GM21423 (cell line): ENCODE measurements around the gene PCGF1.

Source experiments
- ATAC-seq: cut with Tn5 transposase; IDR thresholded peaks from one replicate; pipeline ENCODE4 v1.9.1; 2021; ENCODE audit warnings: mild to moderate bottlenecking, moderate library complexity; ENCODE audit not compliant: unreplicated experiment

Gene PCGF1

DNA sequence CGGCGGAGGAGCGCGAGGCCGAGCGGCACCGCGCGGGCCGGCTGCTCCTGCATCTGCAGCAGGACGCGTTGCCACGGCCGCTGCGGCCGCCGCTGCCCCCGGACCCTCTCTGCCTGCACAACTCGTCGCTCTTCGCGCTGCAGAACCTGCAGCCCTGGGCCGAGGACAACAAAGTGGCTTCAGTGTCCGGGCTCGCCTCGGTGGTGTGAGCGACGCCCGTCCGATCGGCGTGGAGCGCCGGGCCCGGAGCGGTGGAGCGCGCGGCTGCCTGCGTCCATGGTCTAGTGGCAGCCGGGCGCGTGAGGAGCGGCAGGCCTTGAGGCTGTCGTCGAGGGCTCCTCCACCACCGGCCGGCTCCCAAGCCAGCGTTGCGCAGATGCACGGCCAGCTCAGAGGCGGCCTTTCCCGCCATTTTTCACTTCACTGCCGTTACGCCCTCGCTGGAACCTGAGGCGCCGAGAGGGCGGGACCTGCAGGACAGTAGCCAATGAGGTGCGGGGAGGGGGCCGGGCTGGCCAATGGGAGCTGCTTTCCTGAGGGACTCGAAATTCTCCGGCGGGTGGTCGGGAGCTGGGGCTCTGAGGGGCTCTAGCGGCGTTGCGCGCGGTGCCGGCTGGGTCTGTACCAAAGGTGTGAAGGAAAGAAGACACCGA is 8.6 kb upstream of the PCGF1 start:
- ATAC-seq: peak; percentile 63

DNA sequence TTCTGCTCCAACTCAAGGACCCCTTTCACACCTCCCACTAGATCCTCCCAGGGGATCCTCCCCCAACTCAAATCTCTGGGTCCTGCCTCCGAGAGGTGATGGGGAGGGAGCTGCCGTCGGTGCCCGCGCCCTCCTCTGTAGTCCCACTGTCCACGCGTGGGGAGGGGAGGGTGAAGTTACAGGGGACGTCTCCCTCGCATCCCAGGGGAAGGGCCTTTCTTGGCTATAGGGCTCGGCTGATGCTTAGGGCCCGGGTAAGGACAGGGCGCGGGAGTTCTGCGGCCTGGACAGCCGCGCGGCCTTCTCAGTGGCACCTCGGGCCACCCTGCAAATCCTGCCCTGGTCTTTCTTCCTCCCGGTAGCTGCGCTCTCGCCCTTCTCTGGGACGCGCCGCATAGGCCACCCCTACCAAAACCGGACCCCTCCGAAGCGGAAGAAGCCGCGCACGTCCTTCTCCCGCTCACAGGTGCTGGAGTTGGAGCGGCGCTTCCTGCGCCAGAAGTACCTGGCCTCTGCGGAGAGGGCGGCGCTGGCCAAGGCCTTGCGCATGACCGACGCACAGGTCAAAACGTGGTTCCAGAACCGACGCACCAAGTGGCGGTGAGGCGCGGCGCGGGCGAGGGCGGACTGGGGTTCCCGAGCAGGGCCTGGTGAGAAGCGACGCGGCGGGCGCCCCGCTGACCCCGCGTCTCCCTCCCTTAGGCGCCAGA is 7.9 kb upstream of the PCGF1 start:
- no peak for ATAC-seq

DNA sequence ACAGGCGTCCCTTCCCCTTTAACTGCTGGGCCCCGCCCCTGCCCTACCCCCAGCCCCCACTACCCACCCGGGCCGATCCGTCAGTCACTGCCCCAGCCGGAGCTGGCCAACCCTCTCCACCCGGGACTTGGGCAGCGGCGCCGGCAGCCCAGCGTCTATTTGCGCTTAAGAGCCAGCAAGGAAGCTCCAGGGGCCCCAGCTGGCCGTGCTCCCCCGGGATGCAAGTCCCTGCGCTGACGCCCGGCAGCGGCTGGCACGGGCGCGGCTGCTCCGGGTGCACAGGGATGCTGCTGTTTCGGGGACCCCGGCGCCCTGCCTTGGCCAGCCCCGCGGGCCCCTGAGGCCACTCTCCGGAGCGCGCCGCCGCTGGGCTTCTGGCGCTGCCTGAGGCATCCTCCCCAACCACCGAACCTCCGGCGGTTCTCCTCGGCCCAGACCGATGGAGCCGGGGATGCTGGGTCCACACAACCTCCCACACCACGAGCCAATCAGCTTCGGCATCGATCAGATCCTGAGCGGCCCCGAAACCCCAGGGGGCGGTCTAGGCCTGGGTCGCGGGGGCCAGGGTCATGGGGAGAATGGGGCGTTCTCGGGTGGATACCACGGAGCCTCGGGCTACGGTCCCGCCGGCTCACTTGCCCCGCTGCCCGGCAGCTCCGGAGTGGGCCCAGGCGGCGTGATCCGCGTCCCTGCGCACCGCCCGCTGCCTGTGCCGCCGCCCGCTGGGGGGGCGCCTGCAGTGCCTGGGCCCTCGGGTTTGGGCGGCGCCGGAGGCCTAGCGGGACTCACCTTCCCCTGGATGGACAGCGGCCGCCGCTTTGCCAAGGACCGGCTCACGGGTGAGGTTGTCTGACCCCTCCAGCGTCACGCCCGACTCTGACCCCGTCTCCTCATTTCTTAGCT is 7.1 kb upstream of the PCGF1 start, which contains the start of gene TLX2:
Gene TLX2 (plus strand): TSS at position 83 of the 903 bp plus-strand sequence. CDS start 357 bp downstream, at position 440.
- no peak for ATAC-seq

DNA sequence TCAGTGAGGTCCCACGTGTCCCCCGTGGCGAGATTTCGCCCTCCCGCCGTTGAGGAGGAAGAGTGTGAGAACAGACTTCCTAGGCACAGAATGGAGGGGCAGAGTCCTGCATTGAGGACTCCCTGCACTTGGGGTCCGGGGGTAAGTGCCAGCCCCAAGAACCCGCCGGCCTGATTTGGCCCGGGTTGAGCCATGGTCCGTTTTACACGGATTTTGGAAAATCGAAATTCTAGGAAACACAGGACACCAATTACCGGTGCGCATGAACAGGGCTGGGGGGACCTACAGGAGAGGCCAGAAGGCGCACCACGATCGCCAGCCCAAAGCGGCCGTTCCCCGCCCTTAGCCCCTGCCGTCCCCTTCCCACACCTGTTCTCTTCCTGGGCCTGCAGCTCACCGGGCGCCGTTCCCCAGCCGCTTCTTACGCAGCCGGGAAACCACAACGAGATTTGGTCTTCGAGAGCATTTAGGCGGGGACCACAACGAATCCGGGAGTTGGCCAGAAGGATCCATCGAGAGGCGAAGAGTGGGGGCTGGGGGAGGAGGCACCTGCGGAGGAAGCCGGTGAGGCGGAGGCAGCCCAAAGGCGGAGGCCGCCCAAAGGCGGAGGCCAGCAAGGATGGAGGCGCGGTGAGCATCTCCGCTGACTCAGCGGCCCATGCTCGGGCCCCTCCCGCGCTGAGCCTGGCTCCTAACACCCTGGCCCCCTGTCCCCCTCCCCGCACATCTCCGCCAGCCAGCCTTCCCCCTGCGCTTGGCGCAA is 6.3 kb upstream of the PCGF1 start:
- ATAC-seq: no peak

DNA sequence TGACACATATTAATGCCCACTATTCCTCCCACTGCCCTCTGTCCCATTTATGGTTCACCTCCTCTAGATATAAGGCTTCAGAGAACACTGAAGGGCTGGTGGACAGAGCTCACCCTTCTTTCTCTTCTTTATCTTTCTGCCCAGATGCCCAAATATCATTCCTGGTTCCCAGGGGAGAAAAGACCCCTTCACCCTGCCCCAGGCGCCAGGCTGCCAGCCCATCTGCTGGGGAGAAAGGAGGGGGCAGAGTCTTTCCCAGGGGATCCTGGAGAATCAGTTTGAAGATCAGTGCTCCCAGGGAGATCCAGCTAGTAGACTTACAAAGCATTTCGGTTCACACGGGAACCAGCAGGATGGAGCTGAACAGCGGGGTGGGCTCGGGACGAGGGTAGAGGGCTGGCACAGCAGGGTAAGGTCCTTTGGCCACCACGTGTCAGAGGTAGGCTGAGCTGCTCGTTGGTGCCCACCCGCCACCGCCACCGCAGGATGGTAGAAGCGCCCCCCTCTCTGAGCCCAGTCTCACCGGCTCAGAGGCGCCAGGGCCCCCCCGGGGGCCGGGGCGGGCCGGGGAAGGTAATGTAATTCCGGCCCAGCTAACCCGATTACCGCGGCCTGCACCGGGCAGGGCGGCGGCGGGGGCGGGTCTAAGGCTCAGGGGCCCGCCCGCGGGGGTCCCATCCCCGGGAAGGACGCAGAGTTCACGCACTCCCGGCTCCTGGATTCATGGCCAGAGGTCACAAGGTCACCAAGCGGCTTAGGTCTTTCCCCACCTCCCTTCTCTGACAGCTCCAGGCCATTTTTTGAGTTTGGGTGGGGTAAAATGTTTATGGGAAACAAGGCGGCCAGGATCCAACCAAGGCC is 5.5 kb upstream of the PCGF1 start:
- ATAC-seq: no peak

DNA sequence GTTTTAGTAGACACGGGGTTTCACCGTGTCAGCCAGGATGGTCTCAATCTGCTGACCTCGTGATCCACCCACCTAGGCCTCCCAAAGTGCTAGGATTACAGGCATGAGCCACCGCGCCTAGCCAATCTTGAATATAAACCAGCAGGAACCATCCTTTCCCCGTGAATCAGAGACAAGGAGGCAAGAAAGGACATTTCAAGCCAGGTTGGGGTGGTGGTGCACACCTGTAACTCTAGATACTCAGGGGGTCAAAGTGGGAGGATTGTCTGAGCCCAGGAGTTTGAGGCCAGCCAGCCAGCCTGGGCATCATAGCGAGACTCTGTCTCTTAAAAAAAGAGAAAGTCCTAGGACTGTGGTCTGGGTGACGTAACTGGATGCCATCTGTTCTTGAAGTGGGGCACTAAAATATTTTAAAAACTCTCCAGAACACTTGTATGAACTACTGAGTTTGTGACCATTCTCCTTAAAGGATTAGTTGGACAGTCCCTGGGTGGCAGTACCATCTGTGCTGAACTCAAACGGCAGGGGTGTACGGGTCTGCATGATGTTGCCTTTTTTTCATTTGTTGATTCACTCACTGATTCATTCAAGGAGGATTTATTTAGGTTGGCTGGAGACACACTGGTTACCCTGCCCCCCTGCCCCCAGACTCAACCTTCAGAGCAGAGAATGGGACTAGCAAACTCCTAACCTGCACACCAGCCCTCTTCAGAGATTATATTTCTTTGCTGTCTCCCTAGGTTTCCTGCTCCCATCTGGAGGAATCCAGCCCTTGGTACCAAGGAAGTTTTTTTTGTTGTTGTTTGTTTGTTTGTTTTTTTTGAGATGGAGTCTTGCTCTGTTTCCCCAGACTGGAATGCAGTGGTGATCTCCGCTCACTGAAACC is 3.9 kb upstream of the PCGF1 start:
- no peak for ATAC-seq

DNA sequence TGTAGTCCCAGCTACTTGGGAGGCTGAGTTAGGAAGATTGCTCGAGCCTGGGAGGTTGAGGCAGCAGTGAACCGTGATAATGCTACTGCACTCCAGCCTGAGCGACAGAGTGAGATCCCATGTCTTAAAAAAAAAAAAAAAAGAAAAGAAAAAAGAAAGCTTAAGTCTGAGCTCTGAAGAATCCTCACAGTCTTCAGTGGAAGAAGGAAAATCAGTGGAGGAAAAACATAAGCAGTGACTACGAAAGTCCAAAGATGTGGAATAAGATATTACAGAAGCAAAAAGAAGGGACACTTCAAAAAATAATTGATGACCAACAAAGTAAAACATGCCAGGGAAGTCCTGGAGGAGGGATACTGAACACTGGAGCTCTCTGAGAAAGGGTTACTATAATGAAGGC is 2.8 kb upstream of the PCGF1 start:
- ATAC-seq: no peak

DNA sequence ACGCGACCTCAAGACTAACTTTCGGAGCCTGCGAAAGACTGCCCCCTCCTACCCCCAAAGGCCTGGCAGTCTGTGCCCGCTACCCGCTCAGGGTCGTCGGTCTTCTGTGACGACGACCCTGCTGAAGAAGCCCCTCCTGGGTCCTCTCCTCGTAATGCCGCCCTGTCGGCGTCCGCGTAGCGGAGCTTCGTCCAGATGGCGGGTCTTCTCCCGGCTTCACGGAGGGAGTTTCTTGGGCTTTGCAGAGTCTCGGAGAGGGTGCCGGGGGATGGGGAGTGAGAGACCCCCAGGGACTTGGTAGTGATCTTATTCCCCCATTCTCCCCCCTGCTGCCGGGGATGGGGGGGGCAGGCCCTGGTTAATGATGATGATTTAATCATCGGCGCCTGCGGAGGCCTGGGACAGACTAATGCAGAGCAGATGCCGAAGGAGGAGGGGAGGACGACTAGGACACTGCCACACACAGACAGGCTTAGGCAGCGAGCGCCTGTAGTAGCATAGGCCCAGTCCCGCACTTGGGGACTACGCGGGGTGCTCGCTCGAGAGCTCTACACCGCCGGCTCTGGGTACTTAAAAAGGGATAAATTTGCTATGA is 528 bp upstream of the PCGF1 start:
- ATAC-seq: peak; percentile 8

DNA sequence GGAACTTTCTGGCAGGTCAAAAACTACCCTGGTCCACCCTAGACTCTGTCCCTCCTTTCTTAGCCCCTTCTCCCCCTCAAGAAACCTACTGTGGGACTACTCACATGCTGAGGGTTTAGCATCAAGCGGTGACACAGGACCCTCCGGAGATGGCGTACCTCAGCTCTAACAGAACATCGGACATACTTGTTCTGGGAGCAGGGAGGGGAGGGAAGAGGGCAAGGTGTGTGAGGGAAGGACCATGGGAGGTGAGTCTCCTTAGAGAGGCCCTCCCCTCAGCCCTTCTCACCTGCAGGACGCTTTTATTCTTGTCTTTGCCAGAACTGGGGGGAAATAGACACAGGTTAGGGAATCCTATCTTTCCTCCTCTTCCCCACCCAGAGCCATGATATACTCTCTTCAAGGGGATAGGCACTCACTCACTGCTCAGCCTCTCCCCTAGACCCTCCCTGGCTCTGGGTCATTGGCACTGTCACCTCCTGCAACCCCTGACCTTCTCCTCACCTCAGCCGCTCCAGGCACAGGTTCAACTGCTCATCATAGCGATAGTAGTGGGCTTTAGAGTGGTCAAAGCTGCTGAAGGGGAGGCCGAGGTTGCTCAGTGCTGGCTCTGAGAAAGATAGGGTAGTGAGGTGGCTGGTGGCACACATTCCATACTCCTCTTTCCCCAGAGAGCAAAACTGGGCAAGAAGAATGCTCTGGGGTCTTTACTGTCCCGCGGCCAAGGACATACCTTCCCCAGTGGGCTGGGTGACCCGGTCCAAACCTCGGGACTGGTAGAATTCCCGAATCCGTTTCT is 1.8 kb downstream of the PCGF1 start:
- no peak for ATAC-seq

DNA sequence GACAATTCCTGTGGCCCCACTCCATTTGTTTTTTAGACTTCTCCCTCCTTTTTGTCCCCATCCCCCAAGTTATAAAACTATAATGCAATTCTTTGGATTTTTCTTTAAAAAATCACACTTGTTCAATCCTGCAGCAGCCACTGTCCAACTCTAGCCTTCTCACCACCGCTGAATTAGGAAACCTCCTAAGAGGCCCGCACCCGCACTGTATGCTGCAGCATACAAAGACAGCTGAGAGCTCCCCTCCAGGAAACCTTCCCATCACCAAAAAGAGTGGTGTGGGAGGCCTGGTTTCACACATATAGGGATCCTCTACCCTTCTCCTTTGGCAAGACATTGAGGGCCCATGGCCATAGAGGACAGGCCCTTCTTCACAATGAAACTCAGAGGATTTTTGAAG is 2.9 kb downstream of the PCGF1 start:
- no peak for ATAC-seq

DNA sequence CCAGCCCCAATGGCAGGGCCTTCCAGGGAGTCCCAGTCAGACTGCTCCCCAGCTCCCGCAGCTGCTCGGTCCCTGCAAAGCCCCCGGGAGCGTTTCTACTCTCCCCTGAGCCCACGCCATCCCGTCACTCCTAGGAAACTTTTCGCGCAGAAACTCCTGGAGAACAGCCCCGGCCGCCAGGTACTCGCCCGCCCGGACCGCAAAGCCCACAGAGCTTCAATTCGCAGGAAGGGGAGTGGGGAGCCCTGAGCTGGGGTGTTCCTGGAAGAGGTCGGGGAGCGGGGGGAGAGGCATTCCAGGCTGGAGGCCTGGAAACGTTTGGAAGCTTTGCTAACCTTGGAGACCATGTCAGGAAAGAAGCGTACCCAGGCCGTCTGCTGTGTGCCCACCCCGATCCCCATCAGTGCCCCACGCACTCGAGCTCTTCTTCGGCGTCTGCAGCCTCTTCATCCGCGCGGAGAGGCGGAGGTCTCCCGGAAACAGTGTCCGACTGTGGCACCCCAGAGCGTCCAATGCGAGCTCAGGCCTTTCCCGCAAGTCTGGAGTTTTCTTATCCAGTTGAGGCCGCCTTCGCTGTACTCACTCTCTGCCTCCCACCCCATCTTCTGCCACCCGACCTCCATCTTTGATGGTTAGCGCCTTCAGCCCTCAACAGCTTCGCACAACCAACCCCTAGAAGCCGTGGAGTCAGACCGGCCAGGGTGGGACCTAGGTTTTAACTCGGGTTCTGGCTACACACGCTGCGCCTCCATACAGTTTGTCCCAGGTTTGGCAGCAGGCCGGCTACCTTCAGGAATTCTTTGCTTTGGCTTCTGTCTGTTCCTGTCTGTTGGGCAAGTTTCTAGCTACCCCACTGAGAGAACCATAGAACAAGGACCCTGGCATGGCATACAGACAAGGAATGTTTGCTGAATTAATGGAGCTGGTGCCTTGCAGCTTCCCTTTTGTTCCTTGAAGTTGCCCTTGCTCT is 3.7 kb downstream of the PCGF1 start:
- ATAC-seq: no peak

DNA sequence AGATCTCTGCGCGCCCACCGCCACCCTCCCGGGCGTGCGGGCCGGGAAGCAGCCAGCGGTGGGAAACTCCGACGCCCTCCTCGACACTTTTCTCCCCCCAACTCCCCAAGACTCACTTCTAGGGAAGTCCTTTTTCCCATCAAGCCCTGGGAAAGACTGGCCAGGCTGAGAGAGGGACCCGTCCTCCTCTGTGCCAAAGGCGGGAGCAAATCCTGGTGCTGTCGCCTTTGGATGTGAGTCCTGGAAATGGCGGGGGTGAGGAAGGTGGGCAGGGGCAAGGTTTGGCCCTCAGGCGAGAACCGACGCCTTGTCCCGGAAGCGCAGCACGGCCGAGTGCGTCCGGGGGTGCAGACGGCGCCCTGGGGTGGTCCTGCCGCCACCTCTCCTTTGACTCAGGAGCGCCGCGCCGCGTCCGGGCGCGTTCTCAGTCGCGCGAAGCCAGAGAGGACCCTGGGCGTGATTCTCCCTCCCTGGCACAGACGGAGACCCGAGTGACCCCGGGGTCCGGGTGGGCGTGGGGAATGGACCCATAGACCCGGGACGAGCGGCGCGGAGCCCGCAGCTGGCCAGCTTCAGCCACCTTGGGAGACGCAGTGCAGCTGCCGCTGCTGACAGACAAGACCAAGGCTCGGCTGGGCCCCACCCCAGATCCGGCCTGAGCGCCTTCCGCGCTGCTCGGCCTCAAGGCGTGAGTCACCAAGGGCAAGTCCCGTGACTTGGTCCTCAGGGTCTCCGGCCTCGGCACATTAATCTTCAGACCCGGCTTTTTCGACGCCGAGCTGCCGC is 4.6 kb downstream of the PCGF1 start:
- peak; percentile 38 for ATAC-seq

DNA sequence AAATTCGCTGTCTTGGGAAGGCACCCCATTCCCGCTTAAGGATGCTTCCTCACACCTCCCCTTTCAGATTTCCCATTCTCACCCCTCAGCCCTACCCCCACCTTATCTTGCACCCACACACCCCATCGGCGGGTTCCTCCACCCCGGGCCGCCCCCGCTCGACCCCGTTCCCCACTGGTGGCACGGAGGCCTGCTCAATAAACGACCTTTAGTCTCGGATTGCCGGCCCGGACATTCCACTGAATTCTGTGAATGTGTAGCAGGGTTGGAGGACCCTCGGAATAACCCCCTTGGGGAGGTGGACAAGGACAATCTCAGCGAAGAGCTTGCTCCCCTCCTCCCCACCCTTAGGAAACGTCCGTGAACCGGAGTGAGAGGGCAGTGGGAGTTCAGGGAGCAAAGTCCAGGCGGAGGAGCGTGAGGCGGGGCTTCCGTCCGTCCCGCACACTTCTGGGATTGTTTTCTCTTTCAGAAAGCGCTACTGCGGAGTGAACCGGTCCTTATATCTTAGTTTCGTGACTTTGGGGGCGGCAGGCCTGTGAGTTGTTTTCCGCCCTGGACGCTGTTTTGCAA is 5.3 kb downstream of the PCGF1 start:
- no peak for ATAC-seq

DNA sequence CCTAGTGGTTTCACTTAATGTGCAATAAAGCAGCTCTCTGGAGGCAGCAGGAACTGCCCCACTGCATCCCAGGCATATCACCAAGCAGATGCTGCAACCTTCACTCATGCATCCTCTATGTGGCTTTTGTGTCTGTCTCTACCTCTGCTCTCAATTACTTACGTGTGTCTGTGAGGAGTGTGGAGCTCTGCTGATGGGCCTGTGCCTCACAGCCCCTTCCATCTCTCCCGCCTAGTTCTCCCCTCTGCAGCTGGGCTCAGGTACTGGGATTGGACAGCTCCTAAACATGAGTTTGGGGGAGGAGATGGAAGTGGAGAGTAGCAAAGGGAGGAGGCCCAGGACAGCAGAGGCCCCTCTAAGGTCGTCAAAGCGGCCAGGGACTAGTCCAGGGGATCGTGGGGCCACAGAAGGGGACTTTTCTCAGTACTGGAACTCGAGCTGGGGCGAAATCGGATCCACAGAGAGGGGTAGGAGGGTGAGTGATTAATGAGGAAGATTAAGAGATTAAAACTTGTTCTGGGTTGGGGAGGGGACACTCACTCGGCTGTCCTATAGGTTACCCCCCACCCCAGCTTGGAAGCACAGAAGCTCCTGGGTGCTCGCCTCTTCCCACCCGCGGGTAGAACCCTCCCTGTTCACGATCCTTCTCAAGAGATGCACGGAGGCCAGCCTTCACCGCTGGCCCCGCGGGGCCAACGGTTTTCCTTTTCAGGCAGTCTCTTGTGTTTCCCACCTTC is 6.0 kb downstream of the PCGF1 start:
- no peak for ATAC-seq

DNA sequence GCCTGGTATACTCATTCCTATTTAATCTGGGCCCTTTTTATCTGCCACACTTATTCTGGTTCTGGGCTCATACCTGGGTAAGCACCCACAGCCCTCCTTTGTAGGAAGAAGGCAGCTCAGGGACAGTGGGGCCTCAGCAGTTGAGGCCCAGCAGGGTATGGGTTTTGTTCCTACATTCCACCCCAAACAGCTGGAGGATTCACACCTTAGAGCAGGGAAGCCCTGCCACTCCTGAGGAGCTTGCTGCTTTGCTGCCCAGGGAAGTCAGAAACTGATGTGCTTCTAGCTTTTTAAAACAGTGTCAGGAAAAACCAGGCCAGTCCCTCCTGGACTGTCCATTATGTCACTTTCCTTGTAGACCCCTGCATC is 6.9 kb downstream of the PCGF1 start:
- ATAC-seq: no peak
